ENCODE data around the gene NOL3.

- no peak for TF ChIP-seq CTCF (IDR thresholded peaks at IDR 0.05)
- TF ChIP-seq POLR2AphosphoS5 (IDR thresholded peaks at IDR 0.05), result no peak
These were observed 24.6 kb upstream of the NOL3 start for GRCh38 chr16:67145746-67146145.

Data from suprapubic skin (tissue), 3 donors.